NCI-H2171 (cell line): Measurements from ENCODE around the gene C12orf57.

Experiments
- DNase-seq: peaks from one replicate; lab custom pipeline; 2025; lab: John Stamatoyannopoulos, UW

Gene C12orf57

DNA sequence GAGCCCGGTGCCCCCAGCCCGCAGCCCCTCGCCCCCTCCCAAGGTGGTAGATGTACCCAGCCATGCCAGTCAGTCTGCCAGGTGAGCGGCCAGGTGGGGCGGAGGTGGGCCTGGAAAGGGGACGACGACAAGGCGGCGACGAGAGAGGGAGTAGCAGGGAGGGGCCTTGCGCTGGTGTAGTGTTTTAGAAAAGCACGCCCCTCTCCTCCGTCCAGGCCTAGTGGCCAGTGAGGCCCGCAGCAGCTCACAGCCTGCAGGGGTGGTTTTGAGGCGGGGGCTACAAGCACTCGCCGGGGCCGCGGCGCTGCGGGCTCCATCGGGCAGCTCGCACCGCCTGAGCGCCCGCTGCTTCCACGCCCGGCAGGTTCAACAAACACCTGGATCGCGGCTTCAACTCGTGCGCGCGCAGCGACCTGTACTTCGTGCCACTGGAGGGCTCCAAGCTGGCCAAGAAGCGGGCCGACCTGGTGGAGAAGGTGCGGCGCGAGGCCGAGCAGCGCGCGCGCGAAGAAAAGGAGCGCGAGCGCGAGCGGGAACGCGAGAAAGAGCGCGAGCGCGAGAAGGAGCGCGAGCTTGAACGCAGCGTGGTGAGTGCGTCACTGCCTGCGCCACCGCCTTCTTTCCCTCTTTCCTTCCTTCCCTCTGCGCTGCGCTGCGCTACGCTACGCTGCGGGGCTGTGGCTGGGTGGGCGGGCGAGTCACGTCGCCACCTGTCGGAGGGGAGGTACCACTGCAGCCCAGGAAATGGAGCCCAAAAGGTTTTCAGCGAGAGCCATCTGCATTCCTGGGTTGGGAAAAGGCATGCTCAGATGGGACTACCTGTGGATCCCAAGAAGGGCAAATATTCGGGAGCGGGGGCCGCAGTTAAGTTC lies 6.1 kb upstream of the C12orf57 start:
- DNase-seq: peak; percentile 100

GRCh38 chr12:6938353-6939190 lies 5.2 kb upstream of the C12orf57 start:
- DNase-seq: no peak

DNA sequence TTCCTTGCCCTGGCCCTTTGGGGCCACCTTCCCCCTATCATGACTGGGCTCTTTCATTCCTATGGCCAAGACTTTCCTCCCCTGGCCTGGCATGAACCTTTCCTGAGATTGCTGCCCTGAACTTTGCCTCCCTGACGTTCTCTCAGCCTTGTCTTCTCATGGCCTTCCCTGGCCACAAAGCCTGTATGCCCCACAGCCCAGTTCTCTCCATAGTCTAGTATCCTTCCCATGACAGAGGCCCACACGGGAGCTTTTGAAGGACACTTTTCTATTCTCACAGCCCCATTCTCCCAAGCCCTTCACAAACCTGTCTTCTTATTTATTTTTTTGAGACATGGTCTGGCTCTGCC lies 4.7 kb upstream of the C12orf57 start:
- no peak for DNase-seq

- DNase-seq: no peak
These were observed 2.6 kb upstream of the C12orf57 start for GRCh38 chr12:6941267-6941666.

GRCh38 chr12:6941782-6942181 lies 2.0 kb upstream of the C12orf57 start:
- DNase-seq: no peak

- no peak for DNase-seq
These were observed 1.5 kb upstream of the C12orf57 start for GRCh38 chr12:6942331-6942665.

DNA sequence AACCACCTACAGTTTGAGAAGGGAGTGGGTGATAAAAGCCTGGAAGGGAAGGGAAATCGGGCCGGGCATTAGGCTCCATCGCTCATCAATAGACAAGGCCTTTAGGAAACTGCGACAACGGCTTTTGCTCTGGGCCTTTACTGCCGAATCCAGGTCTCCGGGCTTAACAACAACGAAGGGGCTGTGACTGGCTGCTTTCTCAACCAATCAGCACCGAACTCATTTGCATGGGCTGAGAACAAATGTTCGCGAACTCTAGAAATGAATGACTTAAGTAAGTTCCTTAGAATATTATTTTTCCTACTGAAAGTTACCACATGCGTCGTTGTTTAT lies 467 bp upstream of the C12orf57 start:
- DNase-seq: peak; percentile 100

DNA sequence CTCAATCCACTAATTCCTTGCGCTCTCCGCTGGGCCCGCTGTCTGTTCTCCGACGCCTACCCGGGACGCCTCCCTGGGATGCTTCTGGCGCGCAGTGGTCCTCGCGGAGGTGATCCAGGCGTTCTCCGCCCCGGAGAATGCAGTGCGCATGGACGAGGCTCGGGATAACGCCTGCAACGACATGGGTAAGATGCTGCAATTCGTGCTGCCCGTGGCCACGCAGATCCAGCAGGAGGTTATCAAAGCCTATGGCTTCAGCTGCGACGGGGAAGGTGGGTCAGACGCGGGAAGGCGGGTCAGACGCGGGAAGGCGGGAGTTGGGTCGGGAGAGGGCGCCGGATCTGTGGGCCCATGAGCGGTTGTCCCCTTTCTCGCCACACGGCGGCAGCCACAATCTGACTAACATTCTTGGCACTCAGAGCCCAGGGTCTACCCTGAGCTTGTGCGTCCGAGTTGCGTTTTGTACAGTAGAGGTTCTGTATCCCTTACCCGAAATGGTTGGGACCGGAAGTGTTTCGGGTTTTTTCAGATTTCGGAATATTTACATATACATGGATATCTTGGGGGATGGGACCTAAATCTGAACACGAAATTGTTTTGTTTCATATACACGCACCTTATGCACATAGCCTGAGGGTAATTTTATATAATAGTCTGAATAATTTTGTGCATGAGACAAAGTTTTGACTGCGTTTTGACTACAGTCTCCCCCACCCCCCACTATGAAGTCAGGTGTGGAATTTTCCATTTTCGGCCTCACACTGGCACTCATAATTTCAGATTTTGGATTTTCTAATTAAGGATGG lies 762 bp downstream of the C12orf57 start:
- peak; percentile 100 for DNase-seq

- DNase-seq: no peak
These were observed 1.8 kb downstream of the C12orf57 start for GRCh38 chr12:6945613-6946012.

GRCh38 chr12:6946033-6946919 lies 2.5 kb downstream of the C12orf57 start:
- peak; percentile 100 for DNase-seq

DNA sequence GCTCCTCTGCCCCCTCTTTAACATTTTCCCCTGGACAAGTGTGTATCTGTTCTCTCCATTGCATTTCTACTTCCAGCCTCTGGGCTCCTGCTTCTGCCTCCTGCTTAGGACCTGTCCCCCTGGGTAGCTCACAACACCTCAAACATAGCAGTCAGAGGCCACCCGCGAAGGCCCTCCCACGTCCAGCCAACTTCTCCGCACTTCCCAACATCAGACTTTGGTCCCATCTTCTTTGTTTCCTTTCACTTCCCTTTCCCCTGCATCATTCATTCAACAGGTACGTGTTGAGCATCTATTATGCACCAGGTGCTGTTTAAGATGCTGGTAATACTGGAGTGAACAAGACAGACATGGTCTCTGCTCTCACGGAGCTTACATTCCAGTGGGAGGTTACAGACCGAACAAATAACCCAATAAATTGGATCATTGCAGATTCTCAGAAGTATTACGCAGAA lies 3.1 kb downstream of the C12orf57 start:
- no peak for DNase-seq

DNA sequence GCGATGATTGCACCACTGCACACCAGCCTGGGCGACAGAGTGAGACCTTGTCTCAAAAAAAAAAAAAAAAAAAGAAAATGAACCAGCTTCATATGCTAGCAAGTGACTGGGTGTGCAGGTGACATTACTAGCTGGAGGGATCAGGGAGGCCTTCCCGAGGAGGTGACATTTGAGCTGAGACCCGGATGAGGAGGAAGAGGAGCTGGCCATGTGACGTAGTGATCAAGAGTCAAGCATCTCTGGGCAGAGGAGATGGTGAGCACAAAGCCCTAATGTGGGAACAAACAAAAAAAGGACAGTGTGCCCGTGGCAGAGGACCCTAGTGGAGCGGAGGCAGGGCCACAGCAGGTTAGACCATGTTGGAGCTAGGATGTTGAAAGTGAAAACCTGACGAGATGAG lies 3.8 kb downstream of the C12orf57 start:
- DNase-seq: no peak

- DNase-seq: no peak
These were observed 5.2 kb downstream of the C12orf57 start for GRCh38 chr12:6948873-6949594.

DNA sequence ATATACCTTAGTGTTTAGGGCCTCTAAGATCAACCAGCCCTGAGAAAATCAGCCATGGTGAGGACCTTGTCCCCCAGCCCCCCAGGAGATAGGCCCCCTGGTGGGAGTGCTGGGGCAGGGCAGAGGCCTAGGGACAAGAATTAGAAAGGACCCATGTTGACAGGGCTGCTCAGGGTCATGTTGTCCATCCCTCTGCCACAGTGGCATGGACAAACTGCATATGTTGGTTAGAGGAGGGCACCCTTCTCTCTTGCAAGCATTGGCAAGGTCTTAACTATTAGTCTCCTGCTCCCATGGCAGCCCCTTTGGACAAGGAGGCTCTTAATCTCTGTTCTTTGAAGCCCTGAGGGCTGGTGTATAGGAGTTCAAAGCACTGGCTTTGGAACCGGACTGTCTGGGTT lies 6.6 kb downstream of the C12orf57 start:
- DNase-seq: no peak

DNA sequence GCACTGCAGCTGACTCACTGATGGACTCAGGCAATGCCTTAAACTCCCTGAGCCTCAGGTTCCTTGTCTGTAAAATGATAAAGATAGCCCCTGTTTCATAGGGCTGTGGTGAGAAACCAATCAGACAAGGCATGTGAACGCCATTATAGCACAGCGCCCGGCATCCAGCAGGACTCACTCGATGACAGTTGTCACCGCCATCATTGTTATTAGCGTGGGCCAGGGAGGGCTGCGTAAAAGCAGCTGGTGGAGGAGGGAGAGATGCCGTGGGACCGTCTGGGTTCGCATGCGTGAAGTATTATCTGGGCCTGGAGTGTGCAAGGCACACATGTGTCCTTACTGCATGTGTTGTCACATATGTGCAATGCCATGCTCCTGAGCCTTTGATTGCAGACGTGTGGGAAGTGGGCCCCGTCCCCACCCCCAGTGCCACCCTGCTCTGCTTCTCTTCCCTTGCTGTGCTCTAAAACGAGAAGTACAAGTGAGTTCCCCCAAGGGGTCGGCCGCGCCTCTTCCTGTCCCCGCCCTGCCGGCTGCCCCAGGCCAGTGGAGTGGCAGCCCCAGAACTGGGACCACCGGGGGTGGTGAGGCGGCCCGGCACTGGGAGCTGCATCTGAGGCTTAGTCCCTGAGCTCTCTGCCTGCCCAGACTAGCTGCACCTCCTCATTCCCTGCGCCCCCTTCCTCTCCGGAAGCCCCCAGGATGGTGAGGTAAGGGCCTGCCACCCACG lies 7.2 kb downstream of the C12orf57 start, which contains the start of gene PTPN6:
PTPN6 (plus strand) TSS at position 546 of the 730 bp plus-strand sequence; CDS start at position 703, 157 bp downstream.
- no peak for DNase-seq

DNA sequence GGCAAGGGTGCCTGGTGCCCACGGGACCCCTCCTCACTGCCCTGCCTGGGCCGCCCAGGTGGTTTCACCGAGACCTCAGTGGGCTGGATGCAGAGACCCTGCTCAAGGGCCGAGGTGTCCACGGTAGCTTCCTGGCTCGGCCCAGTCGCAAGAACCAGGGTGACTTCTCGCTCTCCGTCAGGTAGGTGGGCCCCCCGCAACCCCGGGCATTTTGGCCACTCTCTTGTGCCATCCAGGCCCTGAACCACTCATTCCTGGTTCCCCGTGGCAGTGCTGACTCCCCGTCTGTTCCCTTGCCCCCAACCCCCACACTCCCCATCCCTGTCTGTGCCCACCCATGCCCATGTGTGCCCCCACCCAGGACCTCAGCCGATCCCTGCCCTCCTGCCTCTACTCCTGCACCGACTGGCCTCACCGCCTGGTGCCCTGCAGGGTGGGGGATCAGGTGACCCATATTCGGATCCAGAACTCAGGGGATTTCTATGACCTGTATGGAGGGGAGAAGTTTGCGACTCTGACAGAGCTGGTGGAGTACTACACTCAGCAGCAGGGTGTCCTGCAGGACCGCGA lies 7.8 kb downstream of the C12orf57 start:
- no peak for DNase-seq

- no peak for DNase-seq
These were observed 8.5 kb downstream of the C12orf57 start for GRCh38 chr12:6952121-6952862.

DNA sequence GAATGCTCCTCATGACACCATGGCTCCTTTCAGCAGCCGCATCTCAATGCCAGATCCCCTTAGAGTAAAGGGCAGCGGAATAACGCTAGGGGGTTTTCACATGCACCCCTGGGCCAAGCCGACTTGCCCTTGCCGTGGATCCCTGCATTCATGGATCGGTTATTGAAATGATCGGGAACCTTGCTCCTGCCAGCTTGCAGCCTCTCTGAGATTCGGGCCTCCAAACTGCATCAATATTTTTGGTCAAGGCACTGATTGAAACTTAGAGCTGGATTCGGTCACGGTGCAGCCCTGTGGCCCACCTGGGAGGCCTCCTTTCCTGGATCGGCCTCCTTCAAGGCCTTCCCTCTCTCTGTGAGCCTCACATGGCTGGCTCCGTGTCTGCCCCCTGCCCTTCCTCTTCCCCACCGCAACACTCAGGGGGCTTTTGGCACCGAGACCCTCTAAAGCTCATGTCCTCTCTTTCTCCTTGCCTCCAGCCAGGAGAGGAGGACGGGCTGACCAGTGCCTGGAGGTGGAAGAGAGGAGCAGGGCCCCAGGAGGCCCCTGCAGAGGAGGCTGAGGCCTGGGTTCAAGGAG lies 9.1 kb downstream of the C12orf57 start:
- DNase-seq: no peak
